ENCODE data around the gene SACS. TPM values are rescaled to one million over a fixed set of nuclear protein-coding genes. Genes with fewer than 3 reads are reported as not detected.

The SACS gene
- total and polyA plus RNA-seq, 2 donors (not counting 3 experiments of a cell fraction or from before 2014, with no cell fraction given): 14.8 to 72.7 TPM

GRCh38 chr13:23467048-23467931, 33.8 kb upstream of the SACS start:
- ChIA-PET CTCF (interaction anchor here (0.7 to 3.4 kb wide), 11 partner anchors 9 to 762 kb away, joined by 3 to 34 read pairs (median 5); no protein-coding TSS in a partner anchor), POLR2A (no interaction called here)
- Histone ChIP-seq H3K4me2 (ENCODE audit: insufficient read depth, low read length) (peak overlapping the region; percentile 84), H3K36me3 (ENCODE audit: control insufficient read depth in 2 of 2, extremely low read depth in 1 of 2, insufficient read depth in 2 of 2, low read length in 2 of 2) (no peaks in the 10 kb centered on the region), H3K9me3 (replicated peaks; ENCODE audit: control insufficient read depth, insufficient read depth, low read length) (no peaks in the 10 kb centered on the region), H3K79me2 (ENCODE audit: control insufficient read depth, insufficient read depth, low read length) (no peaks in the 10 kb centered on the region), H4K20me1 (replicated peaks; ENCODE audit: control insufficient read depth, extremely low read depth, insufficient read depth, low read length) (no peaks in the 10 kb centered on the region), H3K27me3 (ENCODE audit: control insufficient read depth in 2 of 2, insufficient read depth in 2 of 2, low read length in 2 of 2) (peaks cover 6 to 13% of the 10 kb centered on the region in 2 experiments), H3K9ac (replicated peaks; ENCODE audit: extremely low read depth, insufficient read depth, low read length) (no peak overlapping the region), H3K4me3 (replicated peaks in 1 of 3; ENCODE audit: insufficient read depth in 1 of 3, low read depth in 1 of 3, low read length in 3 of 3) (no peak overlapping the region), H3K27ac (ENCODE audit: insufficient read depth, low read depth, low read length) (no peak overlapping the region), H3K4me1 (ENCODE audit: control insufficient read depth, extremely low read depth, insufficient read depth, low read length) (peaks cover 7% of the 10 kb centered on the region), H2AFZ (ENCODE audit: low read depth, low read length) (peak overlapping the region; percentile 58), H3K9me1 (replicated peaks; ENCODE audit: control insufficient read depth, extremely low read depth, insufficient read depth, low read length) (no peaks in the 10 kb centered on the region)
- dilution Hi-C loops (cut with MboI; ENCODE audit: extremely low pct_ligation_motif_present, low sequenced_read_pairs) (no loop called here), intact Hi-C loops (cut with micrococcal nuclease) (loop anchor here (1.0 to 10.0 kb wide), 3 partner anchors 92 to 758 kb away; no protein-coding TSS in a partner anchor)
- BruUV-seq (replicated peaks): no TSS peak
- TF ChIP-seq CTCF (IDR thresholded peaks at IDR 0.05; ENCODE audit: extremely low read depth in 1 of 2, insufficient read depth in 1 of 2, low read depth in 1 of 2, low read length in 2 of 2) (no peak), MYC (IDR thresholded peaks at IDR 0.05; ENCODE audit: low read depth, low read length) (no peak), MAX (IDR thresholded peaks at IDR 0.05; ENCODE audit: insufficient read depth, insufficient read length) (no peak), POLR2A (IDR thresholded peaks at IDR 0.05; ENCODE audit: low read depth, low read length) (no peak), JUN (IDR thresholded peaks at IDR 0.05; ENCODE audit: borderline replicate concordance, insufficient read depth, insufficient read length, low read depth) (no peak)
- DNase-seq (ENCODE audit: low read depth, low spot score): no peak
- no peak for FAIRE-seq
